ENCODE results near the gene URB2.

Gene URB2

GRCh38 chr1:229641306-229641705 lies 15.3 kb downstream of the URB2 start:
- ChIA-PET POLR2A (no interaction called here), CTCF (interaction anchor here (0.6 kb wide), 1 partner anchor 10 kb away, joined by 6 read pairs; no protein-coding TSS in a partner anchor)
- TF ChIP-seq CTBP1 (IDR thresholded peaks at IDR 0.05; ENCODE audit: borderline replicate concordance) = no peak
- TF ChIP-seq BHLHE40 (IDR thresholded peaks at IDR 0.05; ENCODE audit: borderline replicate concordance) = no peak
- TF ChIP-seq ARNT (IDR thresholded peaks at IDR 0.05) = no peak
- TF ChIP-seq TARDBP (IDR thresholded peaks at IDR 0.05) = no peak
- TF ChIP-seq PKNOX1 (IDR thresholded peaks at IDR 0.05) = no peak
- TF ChIP-seq ELF4 (IDR thresholded peaks at IDR 0.05) = no peak
- no peak for TF ChIP-seq HDGF (IDR thresholded peaks at IDR 0.05; ENCODE audit: borderline replicate concordance)
- TF ChIP-seq NFRKB (IDR thresholded peaks at IDR 0.05) = no peak
- TF ChIP-seq LEF1 (IDR thresholded peaks at IDR 0.05; ENCODE audit: borderline replicate concordance) = no peak
- no peak for TF ChIP-seq ZNF384 (IDR thresholded peaks at IDR 0.05)
- no peak for TF ChIP-seq SP1 (IDR thresholded peaks at IDR 0.05)
- no peak for TF ChIP-seq SUZ12 (IDR thresholded peaks at IDR 0.05)
- TF ChIP-seq L3MBTL2 (conservative IDR thresholded peaks at IDR 0.05) = no peak
- TF ChIP-seq FOXM1 (IDR thresholded peaks at IDR 0.05; ENCODE audit: borderline replicate concordance) = no peak
- TF ChIP-seq FOXK2 (IDR thresholded peaks at IDR 0.05) = no peak
- no peak for TF ChIP-seq FOXA1 (IDR thresholded peaks at IDR 0.05)
- no peak for DNase-seq (ENCODE audit: extremely low spot score)

GRCh38 chr1:229642376-229642775 lies 16.3 kb downstream of the URB2 start:
- CTCF ChIA-PET = no interaction called here
- DNase-seq (ENCODE audit: extremely low spot score) = no peak
- no peak for TF ChIP-seq PKNOX1 (IDR thresholded peaks at IDR 0.05)
- TF ChIP-seq SP1 (IDR thresholded peaks at IDR 0.05) = no peak
- no peak for TF ChIP-seq SUZ12 (IDR thresholded peaks at IDR 0.05)
- no peak for TF ChIP-seq HDGF (IDR thresholded peaks at IDR 0.05; ENCODE audit: borderline replicate concordance)
- TF ChIP-seq ELF4 (IDR thresholded peaks at IDR 0.05) = no peak
- TF ChIP-seq ARNT (IDR thresholded peaks at IDR 0.05) = no peak
- POLR2A ChIA-PET = no interaction called here

- ChIA-PET CTCF (interaction anchor here (0.7 kb wide), 1 partner anchor 563 kb away, joined by 3 read pairs; no protein-coding TSS in a partner anchor), POLR2A (no interaction called here)
- TF ChIP-seq PKNOX1 (IDR thresholded peaks at IDR 0.05) (no peak), TARDBP (IDR thresholded peaks at IDR 0.05) (no peak), L3MBTL2 (conservative IDR thresholded peaks at IDR 0.05) (no peak), CTBP1 (IDR thresholded peaks at IDR 0.05; ENCODE audit: borderline replicate concordance) (no peak), SUZ12 (IDR thresholded peaks at IDR 0.05) (no peak), FOXK2 (IDR thresholded peaks at IDR 0.05) (no peak), ARNT (IDR thresholded peaks at IDR 0.05) (no peak)
- no peak for DNase-seq (ENCODE audit: extremely low spot score)
Measured at GRCh38 chr1:229642970-229643369, 16.9 kb downstream of the URB2 start.

- no peak for DNase-seq (ENCODE audit: extremely low spot score)
Measured at GRCh38 chr1:229643996-229644745, 18.1 kb downstream of the URB2 start.

GRCh38 chr1:229645324-229645993 lies 19.4 kb downstream of the URB2 start:
- CTCF ChIA-PET = interaction anchor here (0.6 kb wide), 1 partner anchor 642 kb away, joined by 3 read pairs; no protein-coding TSS in a partner anchor

More at GRCh38 chr1:229643996-229644745, 18.1 kb downstream of the URB2 start:
- TF ChIP-seq L3MBTL2 (conservative IDR thresholded peaks at IDR 0.05) = no peak
- no peak for TF ChIP-seq PKNOX1 (IDR thresholded peaks at IDR 0.05)
- no peak for TF ChIP-seq LEF1 (IDR thresholded peaks at IDR 0.05; ENCODE audit: borderline replicate concordance)
- ChIA-PET POLR2A (no interaction called here), CTCF (no interaction called here)

GRCh38 chr1:229648406-229648805 lies 22.4 kb downstream of the URB2 start:
- no peak for DNase-seq (ENCODE audit: extremely low spot score)
- ChIA-PET CTCF (no interaction called here), POLR2A (no interaction called here)
- no peak for TF ChIP-seq LEF1 (IDR thresholded peaks at IDR 0.05; ENCODE audit: borderline replicate concordance)
- no peak for TF ChIP-seq BHLHE40 (IDR thresholded peaks at IDR 0.05; ENCODE audit: borderline replicate concordance)
- no peak for TF ChIP-seq TARDBP (IDR thresholded peaks at IDR 0.05)
- TF ChIP-seq HDGF (IDR thresholded peaks at IDR 0.05; ENCODE audit: borderline replicate concordance) = no peak

More at GRCh38 chr1:229645324-229645993, 19.4 kb downstream of the URB2 start:
- no peak for TF ChIP-seq ZNF384 (IDR thresholded peaks at IDR 0.05)
- TF ChIP-seq TARDBP (IDR thresholded peaks at IDR 0.05) = no peak
- no peak for TF ChIP-seq HDGF (IDR thresholded peaks at IDR 0.05; ENCODE audit: borderline replicate concordance)
- no peak for TF ChIP-seq ELF4 (IDR thresholded peaks at IDR 0.05)
- no peak for TF ChIP-seq FOXA1 (IDR thresholded peaks at IDR 0.05)
- no peak for TF ChIP-seq NFRKB (IDR thresholded peaks at IDR 0.05)
- TF ChIP-seq CTBP1 (IDR thresholded peaks at IDR 0.05; ENCODE audit: borderline replicate concordance) = no peak
- no peak for TF ChIP-seq ARNT (IDR thresholded peaks at IDR 0.05)
- no peak for TF ChIP-seq L3MBTL2 (conservative IDR thresholded peaks at IDR 0.05)
- POLR2A ChIA-PET = interaction anchor here (1.0 kb wide), 1 partner anchor 87 kb away, joined by 3 read pairs; the partner anchor contains the start of gene ABCB10
- DNase-seq (ENCODE audit: extremely low spot score) = no peak

Data from HEK293T (cell line).